GM12878 (cell line): ENCODE measurements around the gene KANSL3. TPM values are rescaled to one million over a fixed set of nuclear protein-coding genes. Genes with fewer than 3 reads are reported as not detected.

Experiments used
- ATAC-seq: fragments of 200-7000 bp; cut with Tn5 transposase; 3 replicates; pipeline ENCODE4 v1.9.1; 2020; ENCODE audit warnings: mild to moderate bottlenecking, moderate library complexity
- BruUV-seq: library from RNA; stranded (reverse); fragments of 400-500 nt; replicated peaks from 2 replicates; lab custom pipeline; 2021; lab: Mats Ljungman, UMichigan
- CTCF ChIA-PET: fragments of 300-600 bp; sonication (Branson Sonifier 250); formaldehyde crosslinking; extraction: SDS; loops from one replicate; lab custom pipeline; 2021; ENCODE audit warnings: inconsistent platforms; lab: Yijun Ruan, JAX
- POLR2A ChIA-PET: fragments of 350-600 bp; formaldehyde crosslinking; extraction: SDS; loops from one replicate; lab custom pipeline; 2021; ENCODE audit warnings: inconsistent platforms; lab: Charles Lee
- RAD21 ChIA-PET: fragments of 300-600 bp; sonication (Branson Sonifier 250); formaldehyde crosslinking; loops from one replicate; lab custom pipeline; 2023; ENCODE audit warnings: antibody characterized with exemption; ENCODE audit not compliant: unreplicated experiment; lab: Charles Lee
- SMC1A ChIA-PET: fragments of 300-600 bp; sonication (Branson Sonifier 250); formaldehyde crosslinking; loops from one replicate; lab custom pipeline; 2023; ENCODE audit not compliant: unreplicated experiment, uncharacterized antibody; lab: Charles Lee
- DNase-seq: peaks from one replicate; pipeline ENCODE4 v3.0.0-alpha.2; 2011; ENCODE audit warnings: low read depth, low spot score
- FAIRE-seq: peaks from 3 replicates; lab custom pipeline; 2011; peaks lifted over from hg19 to GRCh38; lab: Jason Lieb, UNC
- H2AFZ ChIP-seq: 2 replicates; pipeline ENCODE4 v1.6.0; 2011; ENCODE audit warnings: low read depth, low read length, control low read depth; ENCODE audit not compliant: control insufficient read depth
- H3K27ac ChIP-seq: 2 replicates; pipeline ENCODE4 v1.5.1; 2011; ENCODE audit warnings: control low read depth; ENCODE audit not compliant: control insufficient read depth, insufficient read depth
- H3K27me3 ChIP-seq, 2 experiments: replicated peaks in 1 of 2; 2 replicates each; pipeline versions ENCODE4 v1.6.0 to v1.6.1; 2011; ENCODE audit warnings: low read length in 1 of 2; ENCODE audit not compliant: control insufficient read depth in 2 of 2, insufficient read depth in 2 of 2
- H3K36me3 ChIP-seq, 2 experiments: 2 replicates each; pipeline ENCODE4 v1.5.1; 2011; ENCODE audit warnings: low read length in 1 of 2; ENCODE audit not compliant: control insufficient read depth in 2 of 2, insufficient read depth in 2 of 2
- H3K4me1 ChIP-seq: 2 replicates; pipeline ENCODE4 v1.6.1; 2011; ENCODE audit warnings: mild to moderate bottlenecking, low read length, moderate library complexity, mixed read lengths; ENCODE audit not compliant: control insufficient read depth, insufficient read depth
- H3K4me2 ChIP-seq: 2 replicates; pipeline ENCODE4 v1.6.0; 2011; ENCODE audit warnings: control low read depth; ENCODE audit not compliant: control insufficient read depth, insufficient read depth
- H3K4me3 ChIP-seq: fragments of 200-600 bp; sonication (generic); 2 replicates; pipeline ENCODE4 v1.5.1; 2016
- H3K79me2 ChIP-seq: 2 replicates; pipeline ENCODE4 v1.6.0; 2011; ENCODE audit warnings: low read length; ENCODE audit not compliant: control insufficient read depth, insufficient read depth
- H3K9ac ChIP-seq: 2 replicates; pipeline ENCODE4 v1.8.0; 2011; ENCODE audit warnings: low read length, control low read depth, mixed read lengths; ENCODE audit not compliant: control insufficient read depth, insufficient read depth
- H3K9me3 ChIP-seq: replicated peaks from 3 replicates; pipeline ENCODE4 v1.5.1; 2011; ENCODE audit warnings: mild to moderate bottlenecking, low read length; ENCODE audit not compliant: control insufficient read depth, insufficient read depth
- H4K20me1 ChIP-seq: 2 replicates; pipeline ENCODE4 v1.6.0; 2011; ENCODE audit not compliant: control insufficient read depth, insufficient read depth
- CREM ChIP-seq: IDR thresholded peaks from 2 replicates; pipeline ENCODE4 v1.6.1; 2014; ENCODE audit warnings: antibody characterized with exemption, low read depth
- ETV6 ChIP-seq, 2 experiments: fragments of 450-650 bp in 1 of 2; IDR thresholded peaks in 1 of 2; conservative IDR thresholded peaks in 1 of 2; 2 replicates each; pipeline ENCODE4 v1.6.1; 2014; ENCODE audit warnings: antibody characterized with exemption in 1 of 2, borderline replicate concordance in 1 of 2, low read depth in 1 of 2, mild to moderate bottlenecking in 1 of 2, moderate library complexity in 1 of 2
- PAX5 ChIP-seq: IDR thresholded peaks from 2 replicates; pipeline ENCODE4 v1.6.1; 2011; ENCODE audit warnings: low read depth, low read length, borderline replicate concordance
- ZSCAN29 ChIP-seq: fragments of 450-650 bp; IDR thresholded peaks from 2 replicates; pipeline ENCODE4 v1.6.1; 2017; ENCODE audit warnings: mild to moderate bottlenecking, moderate library complexity
- WGBS: methylation state at CpG from one replicate; pipeline ENCODE4 v1.1.6; 2016; ENCODE audit warnings: low lambda C conversion rate; ENCODE audit not compliant: insufficient replicate concordance, insufficient coverage; ENCODE audit errors: missing lambda C conversion rate; 5-methylcytosine and 5-hydroxymethylcytosine counted together
- in situ Hi-C: fragments of 300-500 bp; cut with MboI; formaldehyde crosslinking; loops from 9 replicates; pipeline ENCODE4 v1.14.3; 2018; ENCODE audit warnings: mixed read lengths
- intact Hi-C: fragments of 100-400 bp; cut with micrococcal nuclease; formaldehyde crosslinking; loops from one replicate; pipeline ENCODE4 v1.14.2; 2022; ENCODE audit not compliant: unreplicated experiment
- polyA plus RNA-seq, 11 experiments: library from polyadenylated mRNA; depleted of rRNA in 4 of 11; unstranded in 6 of 11; stranded (reverse) in 5 of 11; fragments of >200 nt; fragmentation: Nextera tagmentation in 4 of 11; fragmentation: Illumina TruSeq in 1 of 11; extraction: Ambion mirVana in 4 of 11; extraction: Trizol in 1 of 11; gene quantifications; 1 replicate in 1 of 11; 2 replicates in 10 of 11; pipeline versions ENCODE4 v1.2.1 to v1.2.3, GENCODE V29; 2011 to 2016; ENCODE audit warnings: inconsistent platforms in 2 of 11, missing spikeins in 2 of 11, low read depth in 1 of 11
- total RNA-seq, 4 experiments: library from RNA; depleted of rRNA in 3 of 4; stranded (reverse); fragments of >200 nt in 3 of 4; fragmentation: Illumina TruSeq in 1 of 4; extraction: Trizol in 1 of 4; gene quantifications; 2 replicates each; pipeline versions ENCODE4 v1.2.1 to v1.2.3, GENCODE V29; 2013 to 2021
- TF ChIP-seq, protein P1 (sequence below): fragments of 450-650 bp; IDR thresholded peaks from 2 replicates; pipeline ENCODE4 v1.6.1; 2017; ENCODE audit warnings: mild to moderate bottlenecking, moderate library complexity

The KANSL3 gene
- total and polyA plus RNA-seq, 10 of the 15 experiments (the other 5 are each of a cell fraction or from before 2014, with no cell fraction given) = 5.6 to 25.9 (median 16.7) TPM

DNA sequence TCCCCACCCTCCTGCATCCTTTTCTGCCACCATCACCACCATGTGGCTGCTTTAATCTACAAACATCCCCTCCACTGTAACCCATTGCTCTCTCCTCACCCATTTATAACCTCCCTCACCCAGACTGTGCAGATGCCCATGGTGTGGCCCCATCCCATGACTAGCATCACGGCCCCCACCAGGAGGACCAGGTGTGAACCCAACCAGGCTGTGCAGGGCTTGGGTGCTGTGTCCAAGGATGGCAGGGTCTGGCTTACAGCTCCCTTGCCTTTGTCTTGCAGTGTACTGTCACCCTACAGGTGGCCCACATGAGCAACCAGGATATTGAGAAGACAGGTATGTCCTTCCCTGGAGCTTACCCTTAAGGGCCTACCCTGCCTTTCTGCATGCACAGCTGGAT lies 11.2 kb upstream of the KANSL3 start (continued):
- no peak for TF ChIP-seq ETV6 (conservative IDR thresholded peaks at IDR 0.05 in 1 of 2, IDR thresholded peaks at IDR 0.05 in 1 of 2; ENCODE audit: borderline replicate concordance in 1 of 2, low read depth in 1 of 2)
- TF ChIP-seq, protein P1, sequence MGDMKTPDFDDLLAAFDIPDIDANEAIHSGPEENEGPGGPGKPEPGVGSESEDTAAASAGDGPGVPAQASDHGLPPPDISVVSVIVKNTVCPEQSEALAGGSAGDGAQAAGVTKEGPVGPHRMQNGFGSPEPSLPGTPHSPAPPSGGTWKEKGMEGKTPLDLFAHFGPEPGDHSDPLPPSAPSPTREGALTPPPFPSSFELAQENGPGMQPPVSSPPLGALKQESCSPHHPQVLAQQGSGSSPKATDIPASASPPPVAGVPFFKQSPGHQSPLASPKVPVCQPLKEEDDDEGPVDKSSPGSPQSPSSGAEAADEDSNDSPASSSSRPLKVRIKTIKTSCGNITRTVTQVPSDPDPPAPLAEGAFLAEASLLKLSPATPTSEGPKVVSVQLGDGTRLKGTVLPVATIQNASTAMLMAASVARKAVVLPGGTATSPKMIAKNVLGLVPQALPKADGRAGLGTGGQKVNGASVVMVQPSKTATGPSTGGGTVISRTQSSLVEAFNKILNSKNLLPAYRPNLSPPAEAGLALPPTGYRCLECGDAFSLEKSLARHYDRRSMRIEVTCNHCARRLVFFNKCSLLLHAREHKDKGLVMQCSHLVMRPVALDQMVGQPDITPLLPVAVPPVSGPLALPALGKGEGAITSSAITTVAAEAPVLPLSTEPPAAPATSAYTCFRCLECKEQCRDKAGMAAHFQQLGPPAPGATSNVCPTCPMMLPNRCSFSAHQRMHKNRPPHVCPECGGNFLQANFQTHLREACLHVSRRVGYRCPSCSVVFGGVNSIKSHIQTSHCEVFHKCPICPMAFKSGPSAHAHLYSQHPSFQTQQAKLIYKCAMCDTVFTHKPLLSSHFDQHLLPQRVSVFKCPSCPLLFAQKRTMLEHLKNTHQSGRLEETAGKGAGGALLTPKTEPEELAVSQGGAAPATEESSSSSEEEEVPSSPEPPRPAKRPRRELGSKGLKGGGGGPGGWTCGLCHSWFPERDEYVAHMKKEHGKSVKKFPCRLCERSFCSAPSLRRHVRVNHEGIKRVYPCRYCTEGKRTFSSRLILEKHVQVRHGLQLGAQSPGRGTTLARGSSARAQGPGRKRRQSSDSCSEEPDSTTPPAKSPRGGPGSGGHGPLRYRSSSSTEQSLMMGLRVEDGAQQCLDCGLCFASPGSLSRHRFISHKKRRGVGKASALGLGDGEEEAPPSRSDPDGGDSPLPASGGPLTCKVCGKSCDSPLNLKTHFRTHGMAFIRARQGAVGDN = no peak

DNA sequence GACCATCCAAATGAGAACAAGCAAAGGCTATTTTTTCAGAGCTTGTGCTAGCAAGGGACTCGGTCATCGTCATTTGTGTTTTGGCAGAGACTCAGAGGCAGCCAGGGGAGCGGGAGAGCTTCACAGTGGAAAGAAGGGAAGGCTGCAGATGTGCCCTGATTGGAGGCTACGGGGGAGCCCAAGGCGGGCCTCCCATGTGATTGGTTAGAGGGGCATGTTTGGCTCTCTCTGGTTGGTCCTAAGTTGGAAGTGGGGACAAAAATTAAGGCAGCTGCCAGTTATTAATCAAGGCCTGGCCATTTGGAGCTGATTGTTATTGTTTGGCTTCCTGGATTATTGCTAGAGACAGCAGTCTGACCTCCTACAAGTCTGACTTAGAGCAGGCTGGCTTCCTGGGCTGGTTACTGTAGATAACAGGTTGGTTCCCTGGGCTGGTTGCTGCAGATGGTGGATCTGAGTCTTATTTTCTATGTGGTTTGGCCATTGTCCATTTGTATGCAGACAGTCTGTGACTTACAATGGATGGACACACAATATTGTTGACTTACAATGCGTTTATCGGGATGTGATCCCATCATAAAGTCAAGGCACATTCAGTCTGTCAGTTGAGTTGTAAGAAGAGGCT lies 10.3 kb upstream of the KANSL3 start:
- Histone ChIP-seq H3K4me1 (no peaks in the 10 kb centered on the region), H3K79me2 (no peaks in the 10 kb centered on the region), H3K36me3 (no peaks in the 10 kb centered on the region), H3K4me3 (no peak overlapping the region), H3K4me2 (no peak overlapping the region), H3K9ac (no peak overlapping the region), H3K27me3 (no peaks in the 10 kb centered on the region), H2AFZ (no peak overlapping the region), H4K20me1 (no peaks in the 10 kb centered on the region), H3K9me3 (no peaks in the 10 kb centered on the region), H3K27ac (no peak overlapping the region)
- ChIA-PET RAD21 (no interaction called here), SMC1A (no interaction called here), CTCF (no interaction called here), POLR2A (interaction anchor here (1.1 kb wide), 1 partner anchor 10 kb away, joined by 4 read pairs; no protein-coding TSS in a partner anchor)
- in situ Hi-C loops = no loop called here
- intact Hi-C loops = no loop called here
- no peak for DNase-seq
- BruUV-seq = no TSS peak
- TF ChIP-seq CREM (no peak), ZSCAN29 (no peak), PAX5 (no peak)
- ATAC-seq = no peak
- FAIRE-seq = no peak
- WGBS = 57% methylated on average over 7 of the region's 7 CpGs
